MM.1S (cell line): ENCODE measurements around the gene GNG12.

Experiments used
- EZH2phosphoT487 ChIP-seq: fragments of 300-600 bp; sonication (generic); IDR thresholded peaks from 2 replicates; pipeline ENCODE4 v1.6.1; 2018; ENCODE audit warnings: antibody characterized with exemption, low read length
- TF ChIP-seq, protein P1 (sequence below): fragments of 300-600 bp; sonication (generic); IDR thresholded peaks from 2 replicates; pipeline ENCODE4 v1.5.1; 2016; ENCODE audit warnings: antibody characterized with exemption, low read length, mixed read lengths

DNA sequence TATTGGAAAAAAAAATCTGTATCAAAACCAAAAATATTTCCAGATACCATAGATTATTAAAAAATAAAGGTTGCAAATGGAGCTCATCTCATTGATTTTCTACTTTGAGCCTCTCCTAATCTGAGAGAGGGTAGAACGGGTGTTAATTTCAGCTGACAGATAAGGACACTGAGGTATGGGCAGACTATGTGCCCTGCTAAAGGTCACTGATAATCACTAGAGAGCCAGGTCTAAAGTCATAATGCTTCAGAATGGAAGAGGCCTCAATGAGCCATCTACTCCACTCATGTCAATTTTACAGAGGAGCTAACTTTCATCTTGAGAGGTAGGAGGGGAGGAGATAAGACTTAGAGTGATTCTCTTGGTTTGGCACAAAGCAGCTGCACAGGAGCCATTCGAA, 21.0 kb downstream of the GNG12 start:
- no peak for TF ChIP-seq EZH2phosphoT487
- TF ChIP-seq, protein P1, sequence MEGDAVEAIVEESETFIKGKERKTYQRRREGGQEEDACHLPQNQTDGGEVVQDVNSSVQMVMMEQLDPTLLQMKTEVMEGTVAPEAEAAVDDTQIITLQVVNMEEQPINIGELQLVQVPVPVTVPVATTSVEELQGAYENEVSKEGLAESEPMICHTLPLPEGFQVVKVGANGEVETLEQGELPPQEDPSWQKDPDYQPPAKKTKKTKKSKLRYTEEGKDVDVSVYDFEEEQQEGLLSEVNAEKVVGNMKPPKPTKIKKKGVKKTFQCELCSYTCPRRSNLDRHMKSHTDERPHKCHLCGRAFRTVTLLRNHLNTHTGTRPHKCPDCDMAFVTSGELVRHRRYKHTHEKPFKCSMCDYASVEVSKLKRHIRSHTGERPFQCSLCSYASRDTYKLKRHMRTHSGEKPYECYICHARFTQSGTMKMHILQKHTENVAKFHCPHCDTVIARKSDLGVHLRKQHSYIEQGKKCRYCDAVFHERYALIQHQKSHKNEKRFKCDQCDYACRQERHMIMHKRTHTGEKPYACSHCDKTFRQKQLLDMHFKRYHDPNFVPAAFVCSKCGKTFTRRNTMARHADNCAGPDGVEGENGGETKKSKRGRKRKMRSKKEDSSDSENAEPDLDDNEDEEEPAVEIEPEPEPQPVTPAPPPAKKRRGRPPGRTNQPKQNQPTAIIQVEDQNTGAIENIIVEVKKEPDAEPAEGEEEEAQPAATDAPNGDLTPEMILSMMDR, result no peak
